GM18499 (cell line): ENCODE data around the gene CFP.

Experiments used
- ATAC-seq: cut with Tn5 transposase; IDR thresholded peaks from one replicate; pipeline ENCODE4 v1.9.1; 2021; ENCODE audit warnings: moderate number of reproducible peaks; ENCODE audit not compliant: insufficient read depth, unreplicated experiment

CFP gene

DNA sequence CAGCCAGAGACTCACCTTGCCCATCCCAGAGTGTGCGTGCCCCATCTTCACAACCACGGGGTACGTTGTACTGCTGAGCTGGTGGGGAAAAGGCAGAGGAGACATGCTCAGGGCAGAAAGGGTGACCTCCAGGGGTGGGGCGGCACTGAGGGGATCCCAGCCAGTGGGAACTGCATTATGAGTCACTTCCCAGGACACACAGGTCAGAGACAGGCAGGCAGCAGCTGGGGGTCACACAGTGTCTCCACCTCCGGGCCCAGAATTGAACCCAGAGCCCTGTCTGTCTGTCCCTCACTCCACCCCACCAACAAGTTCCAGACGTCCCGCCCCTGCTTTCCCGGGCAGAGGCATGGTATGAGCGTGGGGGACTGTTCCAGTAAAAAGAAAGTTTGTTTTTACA, 52.3 kb downstream of the CFP start:
- no peak for ATAC-seq

DNA sequence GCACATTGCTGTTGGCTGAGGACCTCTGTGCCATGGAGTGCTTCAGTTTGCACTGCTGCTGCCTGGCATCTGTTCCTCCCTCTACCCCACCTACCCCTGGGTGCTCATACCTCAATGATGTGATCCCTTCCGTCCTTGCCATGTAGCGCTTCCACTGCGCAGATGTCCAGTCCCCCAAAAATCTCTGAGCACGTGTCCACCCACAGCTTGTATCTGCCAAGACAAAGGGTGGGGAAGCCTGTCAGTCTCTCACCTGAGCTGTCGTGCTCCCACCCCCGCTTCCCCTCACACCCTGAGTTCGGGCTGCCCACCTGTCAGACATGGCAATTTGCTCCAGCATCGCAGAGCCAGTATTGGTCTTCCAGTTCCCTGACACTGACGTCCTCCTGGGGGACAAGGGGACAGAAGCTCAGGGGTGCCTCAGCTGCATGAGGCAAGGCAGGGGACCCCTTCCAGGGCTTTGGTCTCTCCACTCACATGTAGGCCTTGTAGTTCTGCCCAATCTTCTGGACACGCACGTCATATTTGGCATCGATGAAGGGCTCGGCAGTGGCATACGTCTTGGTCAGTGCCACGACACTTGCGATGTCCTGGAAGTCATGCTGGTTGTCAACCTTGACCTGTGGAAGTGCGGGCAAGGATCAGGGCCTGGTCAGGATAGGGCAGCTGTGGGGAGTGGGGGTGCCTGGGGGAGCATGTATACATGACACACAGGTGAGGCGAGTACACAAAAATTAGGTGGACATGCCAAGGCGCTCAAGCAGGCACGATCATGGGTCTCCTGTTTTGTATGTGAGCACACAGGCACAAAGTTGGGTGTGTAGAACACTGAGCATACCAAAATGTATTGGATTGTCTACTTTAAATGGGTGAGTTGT, 53.5 kb downstream of the CFP start:
- no peak for ATAC-seq

DNA sequence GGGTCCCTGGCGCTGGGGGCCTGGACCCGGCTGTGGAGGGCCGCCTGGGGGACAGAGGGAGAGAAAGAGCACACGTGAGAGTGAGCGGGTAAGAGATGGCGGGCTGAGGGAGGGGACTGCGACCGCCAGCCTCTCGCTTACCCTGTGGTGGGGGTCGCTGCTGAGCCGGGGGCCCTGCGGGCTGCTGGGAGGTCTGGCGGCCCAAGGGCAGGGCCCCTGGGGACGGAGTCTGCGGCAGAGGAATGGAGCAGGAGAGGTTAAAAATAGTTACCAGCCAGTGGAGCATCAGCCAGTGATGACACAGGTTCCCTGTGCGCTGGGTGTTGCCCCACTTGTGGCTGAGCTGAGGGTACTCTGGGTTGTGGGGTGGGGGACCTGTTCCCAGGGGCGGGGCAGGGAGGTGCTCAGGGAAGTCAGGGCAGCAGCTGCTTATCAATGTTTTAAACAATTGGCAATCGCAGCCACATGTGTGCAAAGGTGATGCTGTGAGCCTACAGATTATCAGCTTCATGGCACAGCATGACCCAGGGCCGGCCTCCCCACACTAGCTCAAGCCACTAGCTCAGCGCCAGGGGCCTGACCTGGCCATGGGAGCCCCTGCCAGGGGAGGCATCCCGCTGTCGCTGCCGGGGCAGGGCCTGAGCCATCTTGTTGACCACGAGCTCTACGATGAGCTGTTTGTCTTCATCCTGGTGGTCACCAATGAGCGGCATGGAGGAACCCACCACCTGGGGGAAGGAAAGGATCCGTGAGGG, 55.0 kb downstream of the CFP start:
- ATAC-seq, result no peak

DNA sequence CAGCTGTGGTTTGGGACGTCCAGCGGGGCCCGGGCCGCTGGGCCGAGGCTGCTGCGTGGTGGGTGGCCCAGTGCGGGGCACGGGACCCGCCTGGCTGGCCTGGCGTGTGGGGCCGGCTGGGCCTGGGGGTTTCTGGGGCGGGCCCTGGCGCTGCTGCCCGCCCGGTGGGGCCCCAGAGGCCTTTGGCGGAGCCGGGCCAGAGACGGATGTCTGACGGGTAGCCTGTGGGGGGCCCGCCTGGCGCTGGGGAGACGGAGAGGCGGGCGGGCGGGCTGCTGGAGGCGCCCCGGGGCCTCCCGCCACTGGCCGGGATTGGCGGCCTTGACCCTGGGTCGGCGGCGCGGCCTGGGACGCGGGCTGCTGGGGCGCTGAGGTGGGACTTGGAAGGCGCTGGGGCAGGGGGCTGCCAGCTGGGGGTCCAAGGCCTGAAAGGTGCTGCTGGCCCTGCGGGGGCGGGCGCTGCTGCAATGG, 55.6 kb downstream of the CFP start:
- no peak for ATAC-seq

DNA sequence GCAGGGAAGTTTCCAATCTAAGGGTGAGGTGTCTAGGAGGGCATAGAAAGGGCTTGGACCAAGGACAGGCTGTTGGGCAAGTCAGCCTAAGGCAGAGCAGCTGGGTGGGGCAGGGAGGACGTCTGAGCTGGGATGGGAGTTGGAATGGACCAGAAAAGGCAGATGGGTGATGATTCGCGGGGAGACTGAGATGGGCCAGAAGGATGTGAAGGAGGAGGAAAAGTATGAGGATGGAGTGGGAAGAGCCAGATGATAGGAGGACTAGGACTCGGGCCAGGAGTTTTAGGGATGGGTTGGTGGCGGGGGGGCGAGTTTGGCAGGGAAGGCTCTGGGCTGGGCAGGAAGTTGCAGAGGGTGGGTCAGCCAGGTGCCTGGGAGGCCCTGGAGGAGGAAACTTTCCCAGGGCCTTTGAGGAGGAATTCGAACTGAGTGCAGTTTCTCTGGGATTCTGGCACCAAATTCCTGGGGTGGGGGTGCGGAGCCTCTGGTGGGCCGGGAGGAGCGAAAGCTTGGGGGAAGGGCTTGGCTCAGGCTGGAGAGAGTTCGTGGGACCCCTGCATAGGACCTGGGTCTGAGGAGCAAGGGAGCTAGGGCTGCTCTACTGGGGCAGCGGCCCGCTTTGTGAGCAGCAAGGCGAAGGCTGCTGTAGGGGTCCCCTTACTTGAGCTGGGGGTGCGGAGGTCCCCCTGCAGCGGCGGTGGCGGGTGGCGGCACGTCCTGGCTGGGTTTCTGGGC, 56.2 kb downstream of the CFP start:
- ATAC-seq, result no peak
